DMS153 (cell line): ENCODE results near the gene PIEZO2.

Experiments used
- DNase-seq: peaks from one replicate; lab custom pipeline; 2025; lab: John Stamatoyannopoulos, UW

PIEZO2 gene

GRCh38 chr18:11027862-11028261 lies 121.5 kb downstream of the PIEZO2 start:
- no peak for DNase-seq

GRCh38 chr18:11025671-11026070 lies 123.7 kb downstream of the PIEZO2 start:
- DNase-seq: no peak

GRCh38 chr18:11024928-11025669 lies 124.3 kb downstream of the PIEZO2 start:
- DNase-seq: no peak

- no peak for DNase-seq
Measured at GRCh38 chr18:11021477-11021876, 127.9 kb downstream of the PIEZO2 start.

- DNase-seq: no peak
Measured at GRCh38 chr18:11020877-11021414, 128.4 kb downstream of the PIEZO2 start.

- no peak for DNase-seq
Measured at GRCh38 chr18:11020161-11020853, 129.1 kb downstream of the PIEZO2 start.

GRCh38 chr18:11019295-11020105 lies 129.9 kb downstream of the PIEZO2 start:
- DNase-seq: no peak

- no peak for DNase-seq
Measured at GRCh38 chr18:11009869-11010268, 139.5 kb downstream of the PIEZO2 start.

GRCh38 chr18:11009147-11009546 lies 140.2 kb downstream of the PIEZO2 start:
- no peak for DNase-seq

- DNase-seq: no peak
Measured at GRCh38 chr18:11008505-11008904, 140.9 kb downstream of the PIEZO2 start.

- no peak for DNase-seq
Measured at GRCh38 chr18:11005528-11005927, 143.8 kb downstream of the PIEZO2 start.

GRCh38 chr18:11004951-11005350 lies 144.4 kb downstream of the PIEZO2 start:
- DNase-seq: no peak

- no peak for DNase-seq
Measured at GRCh38 chr18:11004294-11004693, 145.1 kb downstream of the PIEZO2 start.

GRCh38 chr18:11002796-11003195 lies 146.6 kb downstream of the PIEZO2 start:
- DNase-seq: no peak

GRCh38 chr18:11002277-11002676 lies 147.1 kb downstream of the PIEZO2 start:
- no peak for DNase-seq

- no peak for DNase-seq
Measured at GRCh38 chr18:11000071-11000470, 149.3 kb downstream of the PIEZO2 start.

- DNase-seq: no peak
Measured at GRCh38 chr18:10997885-10998284, 151.5 kb downstream of the PIEZO2 start.

- DNase-seq: no peak
Measured at GRCh38 chr18:10995550-10995949, 153.8 kb downstream of the PIEZO2 start.

GRCh38 chr18:10989486-10989885 lies 159.9 kb downstream of the PIEZO2 start:
- no peak for DNase-seq

- DNase-seq: no peak
Measured at GRCh38 chr18:10985689-10986088, 163.7 kb downstream of the PIEZO2 start.

GRCh38 chr18:10979411-10979810 lies 170.0 kb downstream of the PIEZO2 start:
- no peak for DNase-seq

- DNase-seq: no peak
Measured at GRCh38 chr18:10977042-10977441, 172.3 kb downstream of the PIEZO2 start.
